HG03045 (cell line): ENCODE data around the gene STXBP2.

Experiments used
- ATAC-seq: cut with Tn5 transposase; IDR thresholded peaks from one replicate; pipeline ENCODE4 v1.9.1; 2021; ENCODE audit warnings: mild to moderate bottlenecking, moderate library complexity; ENCODE audit not compliant: unreplicated experiment

The STXBP2 gene

DNA sequence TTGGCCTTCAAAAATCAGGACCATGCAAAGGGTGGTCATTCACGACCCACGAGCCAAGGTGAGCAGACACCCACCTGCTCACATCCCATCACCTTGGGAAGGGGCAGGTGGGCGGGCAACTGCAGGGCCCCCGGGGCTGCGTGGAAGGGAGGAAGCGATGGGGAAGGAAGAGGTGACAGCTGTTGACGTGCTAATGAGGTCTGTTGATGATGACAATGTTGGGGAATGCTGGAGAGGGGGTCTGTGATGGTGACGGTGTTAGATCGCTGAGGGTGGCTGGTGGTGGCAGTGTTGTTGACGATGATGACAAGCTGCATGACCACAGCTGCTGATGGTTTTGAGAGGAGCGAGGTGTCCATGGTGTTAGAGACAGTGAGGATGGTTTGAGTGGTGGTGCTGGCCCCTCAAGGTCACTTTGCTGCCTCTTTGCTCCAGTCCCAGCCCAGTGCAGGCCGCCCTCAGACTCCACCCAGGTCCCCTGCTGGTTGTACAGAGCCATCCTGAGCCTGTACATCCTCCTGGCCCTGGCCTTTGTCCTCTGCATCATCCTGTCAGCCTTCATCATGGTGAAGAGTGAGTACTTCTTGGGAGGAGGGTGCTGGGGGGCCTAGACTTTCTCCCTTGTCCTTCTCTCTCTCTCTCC lies 40.9 kb downstream of the STXBP2 start:
- no peak for ATAC-seq

DNA sequence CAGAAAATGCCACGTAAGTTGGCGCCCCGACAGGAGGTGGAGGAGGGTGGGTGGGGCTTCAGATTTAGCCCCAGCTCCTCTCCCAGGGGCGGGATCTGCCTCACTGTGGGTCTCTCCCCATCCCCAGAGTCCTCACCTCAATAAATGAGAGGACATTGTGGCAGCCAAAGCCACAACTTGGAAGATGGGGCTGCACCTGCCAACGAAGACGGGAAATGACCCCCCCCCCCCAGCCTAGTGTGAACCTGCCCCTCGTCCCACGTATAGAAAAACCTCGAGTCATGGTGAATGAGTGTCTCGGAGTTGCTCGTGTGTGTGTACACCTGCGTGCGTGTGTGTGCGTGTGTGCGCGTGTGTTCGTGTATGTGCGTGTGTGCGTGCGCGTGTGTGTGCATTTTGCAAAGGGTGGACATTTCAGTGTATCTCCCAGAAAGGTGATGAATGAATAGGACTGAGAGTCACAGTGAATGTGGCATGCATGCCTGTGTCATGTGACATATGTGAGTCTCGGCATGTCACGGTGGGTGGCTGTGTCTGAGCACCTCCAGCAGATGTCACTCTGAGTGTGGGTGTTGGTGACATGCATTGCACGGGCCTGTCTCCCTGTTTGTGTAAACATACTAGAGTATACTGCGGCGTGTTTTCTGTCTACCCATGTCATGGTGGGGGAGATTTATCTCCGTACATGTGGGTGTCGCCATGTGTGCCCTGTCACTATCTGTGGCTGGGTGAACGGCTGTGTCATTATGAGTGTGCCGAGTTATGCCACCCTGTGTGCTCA lies 42.3 kb downstream of the STXBP2 start:
- ATAC-seq: no peak

DNA sequence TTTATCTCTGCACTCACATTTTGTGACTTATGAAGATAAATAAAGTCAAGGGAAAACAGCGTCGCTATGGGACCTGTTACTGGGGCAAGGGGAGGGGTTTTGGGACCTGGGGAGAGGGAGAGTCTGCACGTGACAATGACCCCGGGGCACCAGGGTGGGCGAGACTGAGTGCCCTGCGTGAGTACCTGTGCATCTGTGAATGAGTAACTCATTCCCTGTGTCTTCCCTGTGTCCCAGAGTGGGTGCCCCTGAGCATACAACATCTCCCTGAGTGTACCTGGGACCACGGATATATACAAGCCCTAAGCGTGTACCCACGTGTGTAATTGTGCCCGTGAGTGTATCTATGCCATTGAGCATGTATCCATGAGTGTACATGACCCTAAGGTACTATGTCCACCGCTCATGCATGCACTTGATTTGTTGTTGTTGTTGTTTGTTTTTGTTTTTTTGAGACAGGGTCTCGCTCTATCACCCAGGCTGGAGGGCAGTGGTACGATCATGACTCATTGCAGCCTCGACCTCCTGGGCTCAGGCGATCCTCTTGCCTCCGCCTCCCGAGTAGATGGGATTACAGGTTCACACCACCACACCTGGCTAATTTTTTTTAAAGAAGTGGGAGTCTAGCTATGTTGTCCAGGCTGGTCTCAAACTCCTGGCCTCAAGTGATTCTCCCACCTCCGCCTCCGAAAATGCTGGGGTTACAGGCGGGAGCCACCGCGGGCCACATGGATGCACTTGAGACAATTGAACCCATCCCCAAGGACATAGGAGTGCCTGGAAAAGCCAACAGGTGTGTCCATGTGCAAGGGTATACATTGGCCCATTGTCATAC lies 43.1 kb downstream of the STXBP2 start:
- no peak for ATAC-seq

DNA sequence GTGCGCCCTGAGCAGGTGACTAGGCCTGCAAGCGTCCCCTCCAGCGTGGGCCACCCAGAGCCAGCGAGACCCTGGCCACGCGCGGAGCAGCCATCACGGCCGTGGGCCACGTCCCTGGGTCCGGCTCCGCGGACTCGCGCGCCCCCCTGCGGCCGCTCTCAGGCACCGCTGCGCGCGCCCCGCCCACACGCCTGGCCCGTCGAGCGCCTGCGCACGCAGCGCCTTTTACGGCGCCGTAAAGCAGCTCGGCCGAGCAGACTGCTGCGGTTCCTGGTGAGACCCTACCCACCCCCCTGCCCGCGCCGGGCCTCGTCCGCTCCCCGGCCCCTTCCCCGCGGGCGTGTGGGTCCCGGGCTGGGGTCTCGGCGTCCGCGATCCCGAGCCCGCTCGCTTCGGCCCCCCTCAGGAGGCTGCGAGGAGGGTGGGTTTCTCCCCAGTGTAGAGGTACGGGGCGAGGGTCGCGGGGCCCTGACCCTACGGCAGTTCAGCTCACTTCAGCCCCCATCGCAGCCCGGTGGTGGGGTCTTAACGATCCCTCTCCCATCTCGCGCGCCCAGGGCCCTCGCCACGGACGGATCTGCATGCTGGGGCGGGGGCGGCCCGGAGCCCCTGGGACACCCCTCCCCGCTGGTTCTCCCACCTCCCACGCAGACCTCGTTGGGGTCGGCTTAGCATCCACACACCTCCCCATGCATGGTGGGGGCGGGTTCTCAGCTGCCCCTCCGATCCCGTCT lies 43.9 kb downstream of the STXBP2 start, which contains the start of gene TRAPPC5:
Gene TRAPPC5, plus strand, starts transcription at position 228 of the 734 bp plus-strand sequence. CDS start 1,421 bp downstream, outside the sequence.
- peak; percentile 65 for ATAC-seq

DNA sequence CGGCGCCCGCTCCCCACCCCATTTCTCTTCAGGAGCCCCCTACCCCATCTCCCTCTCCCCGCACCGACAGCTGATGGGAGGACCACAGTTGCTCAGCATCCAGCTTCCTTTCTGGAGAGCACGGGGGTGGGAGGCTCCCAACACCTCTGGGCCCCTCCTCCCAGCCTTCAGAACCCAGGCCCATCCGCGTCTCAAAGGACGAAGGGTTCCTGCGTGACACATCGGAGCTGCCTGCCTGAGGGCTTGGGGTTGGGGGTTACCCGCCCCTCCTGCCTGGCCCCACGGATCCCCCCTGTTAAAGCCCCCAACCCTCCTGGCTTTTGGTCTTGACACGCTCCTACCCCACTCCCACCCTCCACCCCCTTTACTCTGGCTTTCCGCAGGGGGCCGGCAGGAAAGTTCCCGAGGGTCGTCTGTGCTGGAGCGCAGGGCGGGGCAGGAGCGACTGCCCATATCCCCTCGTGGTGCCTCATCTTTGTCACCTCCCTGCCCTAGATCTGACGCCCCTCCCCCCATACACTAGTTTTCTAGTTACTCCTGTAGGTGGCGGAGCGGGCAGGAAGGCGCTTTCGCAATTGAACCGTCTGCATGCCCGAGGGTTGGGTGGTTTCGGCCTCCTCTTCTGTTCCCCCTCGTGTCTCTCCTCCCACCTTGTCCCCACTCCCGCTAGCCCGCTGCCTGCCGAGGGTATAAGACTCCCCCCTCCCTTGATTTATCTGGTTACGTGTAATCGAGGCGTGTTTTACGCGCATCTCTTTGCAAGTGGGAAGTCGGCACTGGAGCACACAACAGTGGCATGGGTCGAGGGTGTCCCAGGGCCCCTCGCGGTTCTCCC lies 44.6 kb downstream of the STXBP2 start:
- ATAC-seq: peak; percentile 6

DNA sequence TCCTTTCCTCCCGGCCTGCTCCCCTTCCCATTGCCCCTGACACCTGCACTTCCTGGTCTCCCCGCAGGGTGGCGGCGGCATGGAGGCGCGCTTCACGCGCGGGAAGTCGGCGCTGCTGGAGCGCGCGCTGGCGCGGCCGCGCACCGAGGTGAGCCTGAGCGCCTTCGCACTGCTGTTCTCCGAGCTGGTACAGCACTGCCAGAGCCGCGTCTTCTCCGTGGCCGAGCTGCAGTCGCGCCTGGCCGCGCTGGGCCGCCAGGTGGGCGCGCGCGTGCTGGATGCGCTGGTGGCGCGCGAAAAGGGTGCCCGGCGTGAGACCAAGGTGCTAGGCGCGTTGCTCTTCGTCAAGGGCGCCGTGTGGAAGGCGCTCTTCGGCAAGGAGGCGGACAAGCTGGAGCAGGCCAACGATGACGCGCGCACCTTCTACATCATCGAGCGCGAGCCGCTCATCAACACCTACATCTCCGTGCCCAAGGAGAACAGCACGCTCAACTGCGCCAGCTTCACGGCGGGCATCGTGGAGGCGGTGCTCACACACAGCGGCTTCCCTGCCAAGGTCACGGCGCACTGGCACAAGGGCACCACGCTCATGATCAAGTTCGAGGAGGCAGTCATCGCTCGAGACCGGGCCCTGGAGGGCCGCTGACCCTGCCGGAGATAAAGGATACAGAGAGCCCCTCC lies 45.4 kb downstream of the STXBP2 start:
- no peak for ATAC-seq

DNA sequence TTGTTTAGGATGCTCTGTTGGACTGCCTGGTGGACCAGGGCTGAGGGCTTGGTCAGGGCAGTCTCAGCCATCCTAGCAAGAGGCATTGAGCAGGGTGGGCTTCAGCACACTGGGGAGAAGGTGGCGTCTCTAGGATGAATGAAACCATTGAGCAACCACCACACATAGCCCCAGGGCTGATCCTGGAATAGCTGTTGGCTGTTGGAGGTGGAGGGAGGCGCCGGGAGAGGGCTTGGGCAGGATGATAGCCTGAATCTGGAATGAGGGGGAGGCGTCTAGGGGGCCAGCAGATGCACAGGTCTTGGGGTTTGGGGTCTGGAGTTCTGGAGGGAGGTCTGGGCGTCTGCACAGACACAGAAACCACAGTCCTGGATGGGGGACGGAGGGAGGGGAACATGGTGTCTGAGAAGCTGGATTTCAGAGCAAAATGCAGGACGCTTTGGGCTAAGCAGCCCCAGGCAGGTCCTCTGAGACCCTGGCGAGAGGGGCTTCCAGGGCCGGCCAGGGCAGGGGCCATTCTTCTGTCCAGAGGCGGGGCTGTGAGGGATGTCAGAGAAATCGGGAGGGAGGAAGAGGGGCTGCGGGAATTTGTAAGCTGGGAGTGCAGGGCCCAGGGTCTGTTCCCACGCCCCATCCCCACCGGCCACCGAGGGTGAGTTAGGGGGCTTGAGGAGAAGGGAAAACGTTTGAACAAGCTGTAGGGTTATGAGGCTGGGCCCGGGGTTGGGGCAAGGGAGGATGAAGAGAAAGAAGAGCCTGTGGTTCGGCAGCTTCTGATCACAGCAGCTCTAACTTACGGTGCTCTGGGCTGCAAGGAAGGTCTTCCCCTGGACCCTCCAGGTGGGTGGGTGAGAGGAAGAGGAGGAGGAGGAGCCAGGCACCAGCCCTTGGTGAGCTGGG lies 48.9 kb downstream of the STXBP2 start:
- no peak for ATAC-seq

DNA sequence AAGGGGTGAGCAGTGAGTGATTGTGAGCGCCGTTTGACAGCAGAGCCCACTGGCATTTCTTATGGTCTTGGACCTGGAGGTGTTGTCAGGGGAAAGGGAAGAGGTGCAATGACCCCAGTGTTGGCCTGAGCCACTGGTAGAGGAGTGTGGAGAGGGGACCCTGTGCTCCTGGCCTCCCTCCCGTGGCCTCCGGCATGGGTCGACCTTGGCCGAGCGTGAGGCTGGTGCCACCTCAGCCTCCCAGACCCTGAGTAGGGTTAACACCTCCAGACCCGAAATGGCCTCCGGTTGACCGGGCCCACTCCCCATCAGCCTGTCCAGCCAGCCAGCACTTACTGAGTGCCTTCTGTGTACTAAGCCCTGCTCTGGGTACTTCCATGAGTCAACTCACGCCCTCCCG lies 50.3 kb downstream of the STXBP2 start:
- ATAC-seq: no peak

DNA sequence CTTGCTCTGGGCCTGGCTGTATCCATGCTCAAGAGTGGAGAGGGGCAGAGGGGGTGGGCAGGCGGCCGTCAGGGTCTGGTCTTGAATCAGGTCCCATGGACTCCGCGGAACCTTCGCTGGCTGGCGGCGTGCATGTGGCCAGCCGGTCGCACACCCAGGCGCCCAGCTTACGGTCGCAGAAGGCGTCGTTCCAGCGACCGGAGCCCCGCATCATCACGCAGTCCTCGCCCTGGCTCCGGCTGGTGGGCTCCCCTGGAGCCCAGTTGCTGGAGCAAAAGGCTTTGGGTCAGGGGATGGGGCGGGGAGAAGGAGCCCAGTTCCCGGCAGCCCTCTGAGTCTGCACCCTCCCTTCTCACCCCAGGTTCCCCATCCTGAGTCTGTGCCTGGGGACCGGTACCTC lies 52.3 kb downstream of the STXBP2 start:
- ATAC-seq: no peak

DNA sequence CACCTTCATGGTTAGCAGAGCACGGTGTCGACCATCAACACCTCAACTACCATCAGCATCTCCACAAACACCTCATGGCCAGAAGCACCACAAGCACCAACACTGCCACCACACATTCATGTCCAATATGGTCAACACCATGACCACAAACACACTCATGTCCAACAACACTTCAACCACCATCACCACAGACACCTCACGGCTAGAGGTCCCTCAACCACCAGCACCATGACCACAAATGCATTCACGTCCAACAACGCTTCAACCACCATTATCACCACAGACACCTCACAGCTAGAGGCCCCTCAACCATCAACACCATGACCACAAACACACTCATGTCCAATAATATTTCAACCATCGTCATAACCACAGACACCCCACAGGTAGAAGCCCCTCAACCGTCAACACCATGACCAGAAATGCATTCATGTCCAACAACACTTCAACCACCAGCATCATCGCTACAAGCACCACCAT lies 53.9 kb downstream of the STXBP2 start:
- ATAC-seq: no peak

DNA sequence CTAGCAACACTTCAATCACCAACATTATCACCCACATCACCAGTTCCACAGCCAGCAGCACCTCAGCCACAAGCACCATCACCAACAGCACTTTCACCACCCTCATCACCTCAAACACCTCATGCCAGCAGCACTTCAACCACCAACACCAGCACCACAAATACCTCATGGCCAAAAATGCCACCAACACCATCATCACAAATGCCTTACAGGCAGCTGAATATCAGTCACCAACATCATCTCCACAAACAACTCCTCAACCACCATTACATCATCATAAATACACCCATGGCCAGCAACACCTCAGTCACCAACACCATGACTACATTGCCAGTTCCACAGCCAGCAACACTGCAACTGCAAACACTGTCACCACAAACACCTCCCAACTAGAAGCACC lies 54.6 kb downstream of the STXBP2 start:
- no peak for ATAC-seq

DNA sequence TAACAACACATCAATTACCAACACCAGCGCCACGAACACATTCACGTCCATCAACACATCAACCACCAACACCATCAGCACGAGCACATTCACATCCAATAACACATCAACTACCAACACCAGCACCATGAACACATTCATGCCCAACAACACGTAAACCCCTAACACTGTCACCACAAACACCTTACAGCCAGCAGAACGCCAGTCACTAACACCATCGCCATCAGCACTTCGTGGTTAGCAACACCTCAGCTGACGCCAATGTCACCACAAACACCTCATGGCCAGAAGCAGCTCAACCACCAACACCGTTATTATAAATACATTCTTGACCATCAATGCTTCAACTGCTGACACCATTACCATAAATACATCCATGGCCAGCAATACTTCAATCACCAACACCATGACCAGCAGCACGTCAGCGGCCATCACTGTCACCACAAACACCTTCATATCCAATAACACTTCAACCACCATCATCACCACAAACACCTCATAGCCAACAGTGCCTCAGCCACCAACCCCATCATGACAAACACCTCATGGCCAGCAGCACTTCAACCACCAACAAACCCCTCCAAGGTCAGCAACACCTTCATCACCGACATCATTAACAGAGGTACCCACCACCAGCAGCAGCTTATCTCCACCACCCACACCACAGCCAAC lies 55.6 kb downstream of the STXBP2 start:
- no peak for ATAC-seq

DNA sequence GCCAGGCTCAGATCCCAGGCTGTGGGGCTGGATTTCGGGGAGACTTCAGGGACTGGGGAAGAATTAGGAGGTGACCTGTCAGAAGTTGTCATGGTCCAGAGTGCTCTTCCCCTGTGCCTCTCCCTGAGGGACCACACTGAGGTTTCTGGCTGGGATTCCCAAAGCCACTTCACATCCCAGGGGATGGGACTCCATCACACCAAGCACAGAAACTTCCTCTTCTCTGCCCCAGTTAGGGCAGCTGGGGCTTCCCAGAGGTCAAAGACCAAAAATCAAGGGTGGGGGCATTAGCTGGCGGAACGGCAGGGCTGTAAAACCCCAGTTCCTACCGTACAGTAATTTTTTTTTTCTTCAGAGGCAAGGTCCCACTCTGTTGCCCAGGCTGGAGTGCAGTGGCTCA lies 57.6 kb downstream of the STXBP2 start:
- ATAC-seq: no peak
